Activated T-helper 2 cell treated with anti-CD3 and anti-CD28 coated beads, Interferon-gamma antibody, Interleukin-2, Interleukin-4, amounts not matched to agents 10 μg/mL and 5 μg/mL and 100 μg/mL, durations not matched to agents 14 hours and 24 hours and 36 hours (primary cell): ENCODE measurements around the gene IGSF21. TPM values are rescaled to one million over a fixed set of nuclear protein-coding genes. Genes with fewer than 3 reads are reported as not detected.
"Not testable (repeated sequence)": the region's sequence is repeated elsewhere in the genome, so short reads cannot be mapped to it uniquely, and the experiment has no call there.

Experiments
- DNase-seq: peaks from one replicate; pipeline ENCODE4 v3.0.0; 2021; ENCODE audit warnings: low spot score
- H3K27ac Mint-ChIP-seq: one replicate; pipeline ENCODE4 v1.8.0; 2021; ENCODE audit warnings: mixed read lengths
- H3K27me3 Mint-ChIP-seq: one replicate; pipeline ENCODE4 v1.8.0; 2021; ENCODE audit warnings: low read depth, mixed read lengths
- H3K36me3 Mint-ChIP-seq: one replicate; pipeline ENCODE4 v1.8.0; 2021; ENCODE audit warnings: low read depth, mixed read lengths
- H3K4me1 Mint-ChIP-seq: one replicate; pipeline ENCODE4 v1.8.0; 2021; ENCODE audit warnings: low read depth, mixed read lengths
- H3K4me3 Mint-ChIP-seq: one replicate; pipeline ENCODE4 v1.8.0; 2021; ENCODE audit warnings: low read depth, mild to moderate bottlenecking, moderate library complexity, mixed read lengths
- H3K9me3 Mint-ChIP-seq: one replicate; pipeline ENCODE4 v1.8.0; 2021; ENCODE audit warnings: mixed read lengths
- intact Hi-C: fragments of 100-400 bp; cut with micrococcal nuclease; formaldehyde crosslinking; loops from one replicate; pipeline ENCODE4 v1.15.1; 2023
- total RNA-seq: library from RNA; stranded (reverse); gene quantifications from 2 replicates; pipeline ENCODE4 v1.2.3, GENCODE V29; 2022

IGSF21 gene
- total RNA-seq, 1 donor from 2014 or later = not detected

DNA sequence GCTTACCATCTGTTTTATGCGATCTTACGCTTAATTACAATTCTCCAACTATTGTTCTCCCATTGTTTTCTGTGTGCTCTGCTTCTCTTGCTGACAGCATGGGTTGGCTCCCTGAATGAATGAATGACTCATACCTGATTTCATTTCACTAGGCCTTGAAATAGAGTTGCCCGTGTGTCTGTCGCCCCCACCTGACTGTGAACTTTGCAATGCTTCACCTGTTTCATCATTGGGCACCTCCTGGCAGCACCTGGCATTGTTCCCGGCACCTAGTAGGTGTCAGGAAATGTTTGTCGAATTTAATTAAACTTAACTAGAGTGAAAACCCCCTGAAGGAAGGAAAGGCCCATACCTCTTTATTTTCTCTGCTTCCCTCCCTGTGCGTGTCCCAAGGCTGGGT is 252.7 kb downstream of the IGSF21 start:
- no peak overlapping the region for H3K4me3 Mint-ChIP-seq
- no peak overlapping the region for H3K27ac Mint-ChIP-seq
- no peak for DNase-seq
- H3K36me3 Mint-ChIP-seq = no peaks in the 10 kb centered on the region
- H3K9me3 Mint-ChIP-seq = no peaks in the 10 kb centered on the region
- no peaks in the 10 kb centered on the region for H3K27me3 Mint-ChIP-seq
- intact Hi-C loops = no loop called here
- H3K4me1 Mint-ChIP-seq = no peaks in the 10 kb centered on the region

- DNase-seq = no peak
- H3K9me3 Mint-ChIP-seq = no peaks in the 10 kb centered on the region
- H3K27me3 Mint-ChIP-seq = no peaks in the 10 kb centered on the region
- no peaks in the 10 kb centered on the region for H3K36me3 Mint-ChIP-seq
- no peak overlapping the region for H3K27ac Mint-ChIP-seq
- intact Hi-C loops = no loop called here
- H3K4me1 Mint-ChIP-seq = no peaks in the 10 kb centered on the region
- H3K4me3 Mint-ChIP-seq = no peak overlapping the region
Measured at GRCh38 chr1:18362150-18362549, 254.6 kb downstream of the IGSF21 start.

- Mint-ChIP-seq H3K27ac (no peak overlapping the region), H3K4me3 (no peak overlapping the region), H3K36me3 (no peaks in the 10 kb centered on the region), H3K4me1 (no peaks in the 10 kb centered on the region), H3K27me3 (no peaks in the 10 kb centered on the region), H3K9me3 (no peaks in the 10 kb centered on the region)
- intact Hi-C loops = no loop called here
- DNase-seq = no peak
Measured at GRCh38 chr1:18363436-18363835, 255.8 kb downstream of the IGSF21 start.

DNA sequence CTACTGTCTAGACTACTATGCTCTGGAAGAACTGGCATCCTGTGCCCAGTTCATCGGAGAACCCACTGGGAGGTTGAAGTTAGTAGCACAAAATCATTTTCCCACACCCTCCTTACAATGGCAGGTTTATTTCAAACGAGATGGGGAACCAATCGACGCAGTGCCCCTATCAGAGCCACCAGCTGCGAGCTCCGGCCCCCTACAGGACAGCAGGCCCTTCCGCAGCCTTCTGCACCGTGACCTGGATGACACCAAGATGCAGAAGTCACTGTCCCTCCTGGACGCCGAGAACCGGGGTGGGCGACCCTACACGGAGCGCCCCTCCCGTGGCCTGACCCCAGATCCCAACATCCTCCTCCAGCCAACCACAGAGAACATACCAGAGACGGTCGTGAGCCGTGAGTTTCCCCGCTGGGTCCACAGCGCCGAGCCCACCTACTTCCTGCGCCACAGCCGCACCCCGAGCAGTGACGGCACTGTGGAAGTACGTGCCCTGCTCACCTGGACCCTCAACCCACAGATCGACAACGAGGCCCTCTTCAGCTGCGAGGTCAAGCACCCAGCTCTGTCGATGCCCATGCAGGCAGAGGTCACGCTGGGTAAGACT is 257.6 kb downstream of the IGSF21 start:
- Mint-ChIP-seq H3K27me3 (no peaks in the 10 kb centered on the region), H3K27ac (no peak overlapping the region), H3K9me3 (no peaks in the 10 kb centered on the region)

GRCh38 chr1:18372505-18372904 is 264.9 kb downstream of the IGSF21 start:
- intact Hi-C loops, H3K27ac Mint-ChIP-seq, DNase-seq, H3K9me3 Mint-ChIP-seq, H3K27me3 Mint-ChIP-seq, H3K36me3 Mint-ChIP-seq, H3K4me1 Mint-ChIP-seq, H3K4me3 Mint-ChIP-seq: not testable (repeated sequence)

More for the DNA sequence above, 257.6 kb downstream of the IGSF21 start:
- no peaks in the 10 kb centered on the region for H3K36me3 Mint-ChIP-seq
- intact Hi-C loops = no loop called here
- no peaks in the 10 kb centered on the region for H3K4me1 Mint-ChIP-seq
- H3K4me3 Mint-ChIP-seq = no peak overlapping the region
- DNase-seq = no peak

- Mint-ChIP-seq H3K4me3 (no peak overlapping the region), H3K27me3 (no peaks in the 10 kb centered on the region), H3K9me3 (no peaks in the 10 kb centered on the region), H3K27ac (no peak overlapping the region), H3K4me1 (no peaks in the 10 kb centered on the region), H3K36me3 (no peaks in the 10 kb centered on the region)
- DNase-seq = no peak
- intact Hi-C loops = no loop called here
Measured at GRCh38 chr1:18373151-18373550, 265.6 kb downstream of the IGSF21 start.

GRCh38 chr1:18373882-18374493 is 266.4 kb downstream of the IGSF21 start:
- H3K4me1 Mint-ChIP-seq = no peaks in the 10 kb centered on the region

GRCh38 chr1:18376661-18377060 is 269.1 kb downstream of the IGSF21 start:
- intact Hi-C loops = no loop called here
- Mint-ChIP-seq H3K4me1 (no peaks in the 10 kb centered on the region), H3K27me3 (no peaks in the 10 kb centered on the region), H3K4me3 (no peak overlapping the region), H3K9me3 (no peaks in the 10 kb centered on the region), H3K27ac (no peak overlapping the region), H3K36me3 (no peaks in the 10 kb centered on the region)
- no peak for DNase-seq

More at GRCh38 chr1:18373882-18374493, 266.4 kb downstream of the IGSF21 start:
- DNase-seq = no peak
- no peak overlapping the region for H3K4me3 Mint-ChIP-seq
- no peak overlapping the region for H3K27ac Mint-ChIP-seq
- H3K36me3 Mint-ChIP-seq = no peaks in the 10 kb centered on the region
- H3K9me3 Mint-ChIP-seq = no peaks in the 10 kb centered on the region
- H3K27me3 Mint-ChIP-seq = no peaks in the 10 kb centered on the region
- intact Hi-C loops = no loop called here

DNA sequence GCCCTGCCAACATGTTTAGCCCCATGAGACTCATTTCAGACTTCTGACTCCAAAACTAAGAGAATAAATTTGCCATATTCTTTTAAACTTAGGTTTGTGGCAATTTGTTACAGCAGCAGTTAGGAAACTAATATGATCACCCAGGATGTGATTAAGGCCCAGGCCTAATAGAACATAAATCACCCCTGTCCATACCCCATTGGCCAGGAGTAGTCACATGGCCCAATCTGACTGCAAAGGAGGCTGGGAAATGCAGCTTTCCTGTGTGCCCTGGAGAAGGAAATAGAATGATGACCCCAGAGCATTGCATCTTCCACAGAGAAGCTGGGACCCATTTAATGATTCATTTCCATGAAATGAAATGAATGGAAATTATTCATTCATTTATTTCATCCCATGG is 272.7 kb downstream of the IGSF21 start:
- intact Hi-C loops = no loop called here
- Mint-ChIP-seq H3K9me3 (no peaks in the 10 kb centered on the region), H3K36me3 (no peaks in the 10 kb centered on the region), H3K4me1 (no peaks in the 10 kb centered on the region), H3K27me3 (peaks cover 6% of the 10 kb centered on the region), H3K27ac (no peak overlapping the region), H3K4me3 (no peak overlapping the region)
- no peak for DNase-seq

DNA sequence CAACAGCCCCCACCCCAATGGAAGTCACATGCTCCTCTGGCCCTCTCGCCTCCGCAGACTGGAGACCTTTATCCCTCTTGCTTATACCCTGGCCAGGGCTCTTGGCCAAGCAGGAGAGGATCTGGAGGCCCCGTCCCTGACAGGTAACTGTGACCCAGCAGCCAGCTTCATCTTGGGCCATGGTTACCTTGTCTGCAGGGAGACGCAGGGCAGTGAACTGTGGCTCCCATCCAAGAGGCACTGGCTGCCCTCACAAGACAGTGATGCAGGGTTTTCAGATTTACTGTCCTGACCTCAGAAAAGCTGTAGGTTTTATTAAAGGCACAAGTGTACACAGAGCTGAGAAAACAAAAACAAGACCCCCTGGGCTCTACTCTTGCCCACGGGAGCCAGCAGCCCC is 276.5 kb downstream of the IGSF21 start:
- no peaks in the 10 kb centered on the region for H3K36me3 Mint-ChIP-seq
- intact Hi-C loops = no loop called here
- H3K4me1 Mint-ChIP-seq = no peaks in the 10 kb centered on the region
- no peak overlapping the region for H3K27ac Mint-ChIP-seq
- no peak for DNase-seq
- peaks cover 11% of the 10 kb centered on the region for H3K27me3 Mint-ChIP-seq
- no peak overlapping the region for H3K4me3 Mint-ChIP-seq
- no peaks in the 10 kb centered on the region for H3K9me3 Mint-ChIP-seq

GRCh38 chr1:18384471-18384870 is 276.9 kb downstream of the IGSF21 start:
- Mint-ChIP-seq H3K27me3 (peaks cover 11% of the 10 kb centered on the region), H3K36me3 (no peaks in the 10 kb centered on the region), H3K4me3 (no peak overlapping the region), H3K9me3 (no peaks in the 10 kb centered on the region), H3K27ac (no peak overlapping the region), H3K4me1 (no peaks in the 10 kb centered on the region)
- no peak for DNase-seq
- intact Hi-C loops = no loop called here

DNA sequence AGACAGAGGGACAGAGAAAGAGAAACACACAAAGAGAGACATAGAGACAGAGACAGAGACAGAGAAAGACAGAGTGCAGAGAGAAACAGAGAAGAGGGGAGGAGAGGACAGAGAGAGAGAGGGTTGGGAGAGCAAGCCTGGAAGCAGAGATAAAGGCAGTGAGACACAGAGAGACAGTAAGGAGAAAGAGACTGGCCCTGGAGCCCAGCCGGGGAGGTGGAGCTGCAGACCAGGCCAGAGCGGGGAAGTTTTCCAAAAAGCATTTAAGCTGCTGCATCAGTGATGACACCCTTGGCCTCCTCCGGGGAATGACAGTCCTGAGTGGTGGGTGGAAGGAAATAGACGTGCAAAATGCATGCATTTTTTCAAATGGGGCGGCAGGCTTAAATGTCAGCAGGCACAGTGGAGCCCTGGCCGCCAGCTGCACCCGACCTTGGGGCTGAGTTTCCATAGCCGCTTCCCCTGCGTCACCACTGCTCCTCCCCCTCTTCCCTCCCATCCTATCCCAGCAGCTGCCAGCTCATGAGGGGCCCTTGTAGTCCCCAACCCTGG is 277.7 kb downstream of the IGSF21 start:
- no peaks in the 10 kb centered on the region for H3K9me3 Mint-ChIP-seq
- H3K4me1 Mint-ChIP-seq = no peaks in the 10 kb centered on the region
- peaks cover 11% of the 10 kb centered on the region for H3K27me3 Mint-ChIP-seq
- H3K36me3 Mint-ChIP-seq = no peaks in the 10 kb centered on the region
- H3K4me3 Mint-ChIP-seq = no peak overlapping the region
- DNase-seq = no peak
- H3K27ac Mint-ChIP-seq = no peak overlapping the region
- intact Hi-C loops = no loop called here

GRCh38 chr1:18386591-18386990 is 279.0 kb downstream of the IGSF21 start:
- intact Hi-C loops = no loop called here
- DNase-seq = no peak
- Mint-ChIP-seq H3K36me3 (no peaks in the 10 kb centered on the region), H3K4me1 (no peaks in the 10 kb centered on the region), H3K9me3 (no peaks in the 10 kb centered on the region), H3K4me3 (no peak overlapping the region), H3K27ac (no peak overlapping the region), H3K27me3 (peaks cover 11% of the 10 kb centered on the region)
